Gastrocnemius medialis (tissue), 4 donors: Measurements from ENCODE around the gene NCCRP1. TPM values are rescaled to one million over a fixed set of nuclear protein-coding genes. Genes with fewer than 3 reads are reported as not detected.

Experiments used
- ATAC-seq, 2 donors: fragments of 150-250 bp; one replicate each; pipeline ENCODE4 v1.9.1; 2016
- DNase-seq, 2 donors: peaks; one replicate each; pipeline ENCODE4 v3.0.0-alpha.2; 2019
- H3K27ac ChIP-seq, 4 donors: fragments of 200-600 bp; sonication (generic); 1 replicate in 1 of 4; 2 replicates in 3 of 4; pipeline ENCODE4 v1.5.1; 2016 to 2018; ENCODE audit warnings: mild to moderate bottlenecking in 2 of 4, moderate library complexity in 1 of 4
- H3K27me3 ChIP-seq, 3 donors: fragments of 200-600 bp; sonication (generic) in 2 of 3; 1 replicate in 1 of 3; 2 replicates in 2 of 3; pipeline versions ENCODE4 v1.5.1 to v1.6.0; 2016 to 2019; ENCODE audit warnings: mild to moderate bottlenecking in 1 of 3, moderate library complexity in 1 of 3
- H3K36me3 ChIP-seq, 2 donors: fragments of 200-600 bp; sonication (generic) in 1 of 2; one replicate each; pipeline ENCODE4 v1.5.1; 2017 to 2018
- H3K4me1 ChIP-seq, 2 donors: fragments of 200-600 bp; sonication (generic) in 1 of 2; one replicate each; pipeline ENCODE4 v1.5.1; 2016 to 2017; ENCODE audit warnings: mild to moderate bottlenecking in 2 of 2
- H3K4me3 ChIP-seq, 4 donors: fragments of 200-600 bp; sonication (generic) in 3 of 4; 1 replicate in 1 of 4; 2 replicates in 3 of 4; pipeline ENCODE4 v1.5.1; 2016 to 2019; ENCODE audit warnings: mild to moderate bottlenecking in 2 of 4
- H3K9me3 ChIP-seq, 3 donors: fragments of 200-600 bp; sonication (generic) in 2 of 3; 1 replicate in 1 of 3; 2 replicates in 2 of 3; pipeline ENCODE4 v1.5.1; 2016 to 2019
- CTCF ChIP-seq, 5 experiments: fragments of 450-650 bp in 3 of 5; fragments of 200-600 bp in 2 of 5; sonication (generic) in 2 of 5; IDR thresholded peaks in 4 of 5; conservative IDR thresholded peaks in 1 of 5; 1 replicate in 4 of 5; 2 replicates in 1 of 5; pipeline ENCODE4 v1.5.1; 2016 to 2019; ENCODE audit warnings: antibody characterized with exemption in 5 of 5, mild to moderate bottlenecking in 3 of 5, moderate library complexity in 3 of 5
- POLR2A ChIP-seq, 2 donors: fragments of 450-650 bp; IDR thresholded peaks; one replicate each; pipeline ENCODE4 v1.6.1; 2017; ENCODE audit warnings: antibody characterized with exemption in 2 of 2, mild to moderate bottlenecking in 2 of 2, moderate library complexity in 2 of 2
- in situ Hi-C, 4 donors: fragments of 200-750 bp; cut with MboI; loops; one replicate each; pipeline versions ENCODE4 v1.15.0 to v1.8.0; 2017; ENCODE audit warnings: low sequenced_read_pairs in 4 of 4
- intact Hi-C: fragments of 100-400 bp; cut with DNase I; formaldehyde crosslinking; loops from one replicate; pipeline ENCODE4 v1.15.1; 2023; ENCODE audit warnings: low total_unique reads
- total RNA-seq, 4 donors: library from RNA; depleted of rRNA; stranded (reverse); fragments of >200 nt; gene quantifications; one replicate each; pipeline versions ENCODE4 v1.1.0 to v1.2.3, GENCODE V29; 2016

The NCCRP1 gene
- total RNA-seq, 4 donors from 2014 or later = not detected

- H3K27ac ChIP-seq = no peak overlapping the region
- no peaks in the 10 kb centered on the region for H3K9me3 ChIP-seq
- no peaks in the 10 kb centered on the region for H3K4me1 ChIP-seq
- no peak for ATAC-seq
- no peak for DNase-seq
- TF ChIP-seq CTCF (IDR thresholded peaks at IDR 0.05 in 4 of 5, conservative IDR thresholded peaks at IDR 0.05 in 1 of 5) (no peak), POLR2A (IDR thresholded peaks at IDR 0.05) (no peak)
- intact Hi-C loops (no loop called here), in situ Hi-C loops (no loop called here)
- no peaks in the 10 kb centered on the region for H3K36me3 ChIP-seq
- peaks cover 32 to 35% (median 35%) of the 10 kb centered on the region in 3 donors for H3K27me3 ChIP-seq
- H3K4me3 ChIP-seq = no peak overlapping the region
Observed at GRCh38 chr19:39246951-39247669, 50.3 kb downstream of the NCCRP1 start.

GRCh38 chr19:39247701-39248664, 51.2 kb downstream of the NCCRP1 start:
- Histone ChIP-seq H3K9me3 (no peaks in the 10 kb centered on the region), H3K4me1 (no peaks in the 10 kb centered on the region), H3K36me3 (no peaks in the 10 kb centered on the region), H3K27me3 (peaks cover 32 to 35% (median 35%) of the 10 kb centered on the region in 3 donors), H3K4me3 (no peak overlapping the region), H3K27ac (no peak overlapping the region)
- DNase-seq (no peak), ATAC-seq (no peak)
- TF ChIP-seq CTCF (IDR thresholded peaks at IDR 0.05 in 4 of 5, conservative IDR thresholded peaks at IDR 0.05 in 1 of 5) (no peak), POLR2A (IDR thresholded peaks at IDR 0.05) (no peak)
- in situ Hi-C loops = no loop called here
- intact Hi-C loops = no loop called here

DNA sequence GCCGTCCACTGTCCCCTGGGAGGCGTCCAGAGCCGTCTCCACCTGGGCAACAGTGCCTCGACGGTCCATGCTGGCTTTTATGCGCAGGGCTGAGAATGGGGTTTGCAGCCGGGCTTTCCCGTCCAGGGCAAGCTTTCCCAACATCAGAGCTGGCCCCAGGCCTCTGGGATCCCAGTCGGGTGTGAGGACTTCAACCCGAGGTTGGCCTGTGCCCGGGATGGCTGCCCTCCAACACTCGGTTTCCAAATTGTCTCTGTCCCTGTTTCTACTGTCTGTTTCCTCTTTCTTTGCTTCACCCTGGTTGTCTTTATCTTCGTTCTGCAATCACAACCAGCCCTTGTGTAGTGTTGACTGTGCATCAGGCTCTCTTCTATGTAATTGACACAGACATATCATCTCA, 52.0 kb downstream of the NCCRP1 start, which contains the start of gene IFNL4:
TSS of gene IFNL4 (minus strand) at position 51 of the 400 bp plus-strand sequence.
- no peak for ATAC-seq
- peaks cover 32 to 38% (median 35%) of the 10 kb centered on the region in 3 donors for H3K27me3 ChIP-seq
- no peak within 1 kb of the TSS for H3K4me3 ChIP-seq
- H3K9me3 ChIP-seq = no peaks in the 10 kb centered on the region
- no peaks in the 10 kb centered on the region for H3K36me3 ChIP-seq
- H3K4me1 ChIP-seq = no peaks in the 10 kb centered on the region
- in situ Hi-C loops = no loop called here
- intact Hi-C loops = no loop called here
- TF ChIP-seq POLR2A (IDR thresholded peaks at IDR 0.05) (no peak), CTCF (IDR thresholded peaks at IDR 0.05 in 4 of 5, conservative IDR thresholded peaks at IDR 0.05 in 1 of 5) (no peak)
- no peak for DNase-seq
- H3K27ac ChIP-seq = no peak within 1 kb of the TSS

DNA sequence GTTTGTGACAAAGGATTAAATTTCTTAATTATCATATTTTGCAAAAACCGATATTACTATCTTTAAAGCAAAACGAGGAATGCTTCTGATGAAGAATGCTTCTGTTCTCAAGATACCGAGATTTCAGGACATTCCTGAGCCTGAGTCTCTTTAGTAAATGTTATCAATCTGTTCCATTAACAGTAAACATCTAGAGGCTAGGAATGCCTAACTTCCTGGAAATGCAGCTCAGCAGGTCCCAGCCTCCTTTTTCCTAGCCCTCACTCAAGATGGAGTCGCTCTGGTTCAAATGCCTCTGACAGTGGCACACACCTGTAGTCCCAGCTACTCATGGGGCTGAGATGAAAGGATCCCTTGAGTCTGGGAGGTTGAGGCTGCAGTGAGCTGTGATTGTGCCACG, 54.3 kb downstream of the NCCRP1 start:
- Histone ChIP-seq H3K9me3 (no peaks in the 10 kb centered on the region), H3K4me3 (no peak overlapping the region), H3K27ac (no peak overlapping the region), H3K36me3 (no peaks in the 10 kb centered on the region), H3K4me1 (no peaks in the 10 kb centered on the region), H3K27me3 (peaks cover 30 to 38% (median 35%) of the 10 kb centered on the region in 3 donors)
- DNase-seq (no peak), ATAC-seq (no peak)
- intact Hi-C loops = no loop called here
- TF ChIP-seq CTCF (IDR thresholded peaks at IDR 0.05 in 4 of 5, conservative IDR thresholded peaks at IDR 0.05 in 1 of 5) = no peak
- no peak for TF ChIP-seq POLR2A (IDR thresholded peaks at IDR 0.05)
- in situ Hi-C loops = no loop called here

Other genes with a start within 250 kb of the NCCRP1 start
- 1 to 10 TPM; 1.6 to 4.2 (median 2.4) TPM for gene FBXO17, start 221.2 kb upstream of the NCCRP1 start, total RNA-seq
- gene FBXO27, start 164.4 kb upstream of the NCCRP1 start, total RNA-seq = 1 to 10 TPM in 1 of 4 donors, under 1 TPM in 2, not detected in 1; 0.20 to 1.2 (median 0.52) TPM
- not detected for gene ACP7, start 112.6 kb upstream of the NCCRP1 start, total RNA-seq
- 10 to 100 TPM in 1 of 4 donors, 1 to 10 TPM in 3; 4.7 to 11.7 (median 8.3) TPM for gene PAK4, start 71.2 kb upstream of the NCCRP1 start, total RNA-seq
- not detected for gene SYCN, start 7.3 kb downstream of the NCCRP1 start, total RNA-seq
- gene IFNL3, start 48.0 kb downstream of the NCCRP1 start, total RNA-seq = not detected
- not detected for gene IFNL4, start 51.9 kb downstream of the NCCRP1 start, total RNA-seq
- gene IFNL2, start 71.4 kb downstream of the NCCRP1 start, total RNA-seq = not detected
- gene IFNL1, start 99.4 kb downstream of the NCCRP1 start, total RNA-seq = not detected
- gene LRFN1, start 123.9 kb downstream of the NCCRP1 start, total RNA-seq = under 1 TPM in 1 of 4 donors, not detected in 3; 0.26 TPM
- 1 to 10 TPM; 2.3 to 5.4 (median 3.7) TPM for gene GMFG, start 139.1 kb downstream of the NCCRP1 start, total RNA-seq
- gene SAMD4B, start 145.5 kb downstream of the NCCRP1 start, total RNA-seq = 10 to 100 TPM; 30.9 to 63.7 (median 59.2) TPM
- gene PAF1, start 194.1 kb downstream of the NCCRP1 start, total RNA-seq = 10 to 100 TPM; 48.1 to 65.3 (median 50.2) TPM
- gene MED29, start 194.4 kb downstream of the NCCRP1 start, total RNA-seq = 10 to 100 TPM; 25.5 to 48.1 (median 37.7) TPM
- 100 to 1,000 TPM in 2 of 4 donors, 10 to 100 TPM in 2; 72.2 to 202 (median 132) TPM for gene ZFP36, start 209.9 kb downstream of the NCCRP1 start, total RNA-seq
- gene PLEKHG2, start 215.7 kb downstream of the NCCRP1 start, total RNA-seq = 1 to 10 TPM; 1.3 to 3.6 (median 3.3) TPM
- 1,000 to 10,000 TPM; 1,066 to 1,636 (median 1,467) TPM for gene RPS16, start 239.0 kb downstream of the NCCRP1 start, total RNA-seq
- gene SUPT5H, start 248.6 kb downstream of the NCCRP1 start, total RNA-seq = 100 to 1,000 TPM in 2 of 4 donors, 10 to 100 TPM in 2; 60.7 to 148 (median 108) TPM